Airway epithelial cell (primary cell): ENCODE results near the gene FES. TPM values are rescaled to one million over a fixed set of nuclear protein-coding genes. Genes with fewer than 3 reads are reported as not detected.

Source experiments
- total RNA-seq: library from RNA; depleted of rRNA; stranded (reverse); fragments of >200 nt; gene quantifications from 2 replicates; pipeline ENCODE4 v1.2.3, GENCODE V29; 2015

Gene FES
- total RNA-seq = 1.8 and 4.4 TPM in 2 replicates

DNA sequence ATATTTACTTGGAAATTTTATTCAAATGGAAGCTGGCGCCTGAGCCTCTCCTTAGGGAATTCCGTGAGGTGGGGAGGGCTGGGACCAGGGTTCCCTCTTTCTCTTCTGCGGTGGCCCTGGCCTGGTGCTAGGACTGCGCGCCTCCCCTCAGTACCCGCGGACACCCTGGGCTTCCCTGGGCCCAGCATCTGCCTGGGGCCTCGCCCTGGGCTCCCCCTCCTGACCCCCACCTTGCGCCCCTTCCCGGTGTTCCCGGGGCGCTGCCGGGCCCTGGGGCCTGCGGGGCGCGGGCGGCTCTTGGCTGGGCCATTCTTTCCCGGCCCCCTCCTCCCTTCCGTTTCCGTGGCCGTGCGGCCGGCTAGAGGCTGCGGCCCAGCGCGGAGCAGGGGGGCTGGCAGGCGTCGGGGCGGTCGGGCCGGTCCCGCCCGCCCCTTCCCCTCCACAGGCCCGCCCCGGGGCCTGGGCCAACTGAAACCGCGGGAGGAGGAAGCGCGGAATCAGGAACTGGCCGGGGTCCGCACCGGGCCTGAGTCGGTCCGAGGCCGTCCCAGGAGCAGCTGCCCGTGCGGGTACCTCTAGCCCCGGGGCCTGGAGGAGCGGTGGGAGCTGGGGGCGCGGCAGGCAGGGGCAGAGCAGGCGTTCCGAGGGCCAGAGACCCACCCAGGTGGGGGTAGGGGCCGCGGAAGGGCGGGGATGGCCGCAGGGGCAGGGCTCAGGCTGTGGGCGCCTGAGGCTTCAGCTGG, at the start of gene FES:
Gene FES, plus strand, starts transcription at position 529 of the 743 bp plus-strand sequence. CDS start 542 bp downstream, outside the sequence.

DNA sequence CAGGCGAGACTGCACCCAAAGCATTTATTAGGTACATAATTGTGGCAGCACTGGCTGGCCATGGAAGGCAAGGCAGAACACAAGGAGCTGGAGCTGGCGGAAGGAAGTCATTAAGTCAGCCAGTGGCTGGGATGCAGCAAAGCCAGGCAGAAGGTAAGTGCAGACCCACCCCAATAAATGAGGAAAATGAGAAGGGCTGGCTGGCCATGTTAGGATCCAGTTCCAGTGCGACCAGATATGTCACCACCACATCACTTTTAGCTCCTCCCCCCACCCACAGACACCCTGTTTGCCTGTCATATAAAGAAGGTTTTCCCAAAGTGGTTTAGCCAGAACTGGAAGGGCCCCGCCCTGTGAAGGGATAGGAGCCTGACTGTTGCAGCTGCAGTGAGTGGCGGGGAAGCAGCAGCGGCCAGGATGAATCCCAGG, 16.0 kb upstream of the FES start, which contains the start of gene FURIN:
Gene FURIN, plus strand, starts transcription at position 328 of the 429 bp plus-strand sequence. CDS start 7,153 bp downstream, outside the sequence.

GRCh38 chr15:90902840-90903732, 18.8 kb downstream of the FES start, which contains the start of gene MAN2A2:
MAN2A2 (plus strand) TSS chr15:90903302; CDS start chr15:90904208, 906 bp downstream.

DNA sequence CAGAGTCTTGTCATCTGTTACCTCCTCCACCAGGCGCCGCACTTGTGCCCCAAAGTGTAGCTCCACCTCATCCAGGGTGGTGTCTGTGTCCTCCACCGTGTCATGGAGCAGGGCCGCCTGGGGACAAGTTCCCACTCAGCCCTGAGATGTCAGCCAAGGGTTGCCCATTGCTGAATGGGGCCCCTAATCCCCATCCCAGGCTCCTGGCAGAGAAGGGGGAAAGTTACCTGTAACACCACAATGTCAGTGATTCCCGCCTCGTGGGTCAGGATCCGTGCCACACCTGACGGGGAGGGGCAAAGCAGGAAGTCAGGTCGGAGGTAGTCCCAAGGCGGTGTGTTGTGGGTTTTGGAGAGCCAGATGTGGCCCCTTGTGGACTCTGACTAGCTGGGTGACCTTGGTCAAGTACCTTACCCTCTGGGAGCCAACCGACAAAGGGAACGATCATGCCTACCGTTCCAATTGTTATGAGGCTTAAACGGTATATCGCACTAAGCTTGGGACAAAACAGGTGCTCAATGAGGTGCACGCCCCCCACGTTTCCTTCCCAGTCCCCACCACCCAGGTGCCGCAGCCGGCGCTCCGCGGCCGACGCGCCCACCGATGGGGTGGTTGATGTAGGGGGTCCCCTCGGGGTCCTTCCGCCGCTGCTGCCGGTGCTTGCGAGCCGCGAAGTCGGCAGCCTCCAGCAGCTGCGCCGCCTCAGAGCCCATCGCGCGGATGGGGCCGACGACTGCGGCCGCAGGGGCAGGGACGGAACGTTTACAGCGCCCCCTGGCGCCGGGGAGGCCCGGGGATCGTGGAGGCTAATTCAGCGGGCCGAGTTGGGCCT, 47.7 kb downstream of the FES start, which contains the start of gene HDDC3:
Gene HDDC3, minus strand, starts transcription at position 722 of the 832 bp plus-strand sequence. Its CDS starts 9 bp downstream, at position 713.

DNA sequence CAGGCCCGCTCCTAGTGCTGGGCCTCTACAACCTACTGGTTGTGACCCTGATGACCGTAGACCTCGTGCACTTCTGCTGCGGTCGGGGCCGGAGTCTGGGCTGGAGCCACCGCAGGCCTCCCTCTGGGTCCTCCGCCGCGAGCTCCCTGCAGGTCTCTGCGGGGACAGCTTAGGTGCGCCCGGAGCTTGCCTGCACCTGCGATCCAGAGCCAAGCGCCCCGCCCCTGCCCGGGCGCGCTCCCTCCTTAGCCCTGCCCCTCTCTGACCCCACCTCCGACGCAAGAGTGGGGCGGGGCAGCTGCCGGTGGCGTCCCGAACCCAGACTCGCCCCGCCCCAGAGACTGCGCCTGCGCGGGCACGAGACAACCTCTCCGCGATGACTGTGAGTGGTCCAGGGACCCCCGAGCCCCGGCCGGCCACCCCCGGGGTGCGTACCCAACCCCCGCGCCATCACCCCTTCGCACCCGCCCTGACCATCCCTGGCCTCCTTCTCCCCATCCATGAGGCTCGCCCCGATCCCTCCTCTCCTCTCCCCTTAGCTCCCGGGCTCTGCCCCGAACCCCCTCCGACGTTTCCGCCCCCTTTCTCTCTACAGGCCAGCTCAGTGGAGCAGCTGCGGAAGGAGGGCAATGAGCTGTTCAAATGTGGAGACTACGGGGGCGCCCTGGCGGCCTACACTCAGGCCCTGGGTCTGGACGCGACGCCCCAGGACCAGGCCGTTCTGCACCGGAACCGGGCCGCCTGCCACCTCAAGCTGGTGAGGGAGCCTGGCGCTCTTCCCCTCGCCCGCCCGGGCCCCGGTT, 50.8 kb downstream of the FES start, which contains the start of gene UNC45A:
Gene UNC45A, plus strand, starts transcription at position 337 of the 803 bp plus-strand sequence. Its CDS starts 40 bp downstream, at position 377.

Other genes with a start within 250 kb of the FES start
- 8.5 and 8.9 TPM in 2 replicates for gene BLM, start 167.2 kb upstream of the FES start, total RNA-seq
- gene FURIN, start 15.9 kb upstream of the FES start, total RNA-seq = 96.0 and 106 TPM in 2 replicates
- 10.2 and 10.3 TPM in 2 replicates for gene MAN2A2, start 18.8 kb downstream of the FES start, total RNA-seq
- 18.5 and 20.0 TPM in 2 replicates for gene HDDC3, start 48.0 kb downstream of the FES start, total RNA-seq
- gene UNC45A, start 50.8 kb downstream of the FES start, total RNA-seq = 41.0 and 55.9 TPM in 2 replicates
- 18.5 and 24.5 TPM in 2 replicates for gene RCCD1, start 70.4 kb downstream of the FES start, total RNA-seq
- gene PRC1, start 110.0 kb downstream of the FES start, total RNA-seq = 99.7 and 110 TPM in 2 replicates
- 10.8 and 16.8 TPM in 2 replicates for gene VPS33B, start 138.1 kb downstream of the FES start, total RNA-seq
- gene SV2B, start 215.8 kb downstream of the FES start, total RNA-seq = not detected in 2 replicates